HG02981 (cell line): ENCODE data around the gene C1QTNF5.
A peak's percentile ranks its signal among the peaks of the same experiment; 100 is the strongest.

ENCODE experiments used
- ATAC-seq: cut with Tn5 transposase; IDR thresholded peaks from one replicate; pipeline ENCODE4 v1.9.1; 2021; ENCODE audit warnings: mild to moderate bottlenecking, moderate library complexity; ENCODE audit not compliant: unreplicated experiment

C1QTNF5 gene

DNA sequence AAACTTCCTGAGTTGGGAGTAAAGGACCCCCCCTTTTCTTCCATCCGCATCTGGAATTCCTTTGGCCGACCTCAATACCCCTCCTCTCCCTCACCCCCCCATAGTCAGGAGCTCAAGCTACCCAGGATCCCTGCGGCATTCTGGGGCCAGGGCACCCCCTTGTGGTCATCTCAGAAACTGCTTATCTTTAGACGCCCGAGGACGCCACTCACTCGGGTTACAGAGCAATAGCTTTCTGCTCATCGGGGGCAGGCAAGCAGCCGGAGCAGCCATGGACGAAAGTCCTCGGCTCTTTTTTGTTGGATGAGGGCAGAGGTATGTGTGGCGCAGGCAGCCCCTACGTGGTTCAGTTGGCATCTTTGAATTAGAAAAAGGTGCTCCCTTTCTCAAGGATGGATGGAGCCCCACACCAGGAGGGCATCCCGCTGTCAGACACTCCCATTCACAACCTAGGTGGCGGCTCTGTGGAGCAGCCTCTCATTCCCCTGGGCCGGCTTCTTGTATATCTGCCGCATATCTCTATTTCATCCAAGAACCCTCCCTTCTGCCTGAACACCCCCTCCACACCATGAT is 2.3 kb downstream of the C1QTNF5 start:
- ATAC-seq = peak; percentile 28

GRCh38 chr11:119337581-119338317 is 2.9 kb downstream of the C1QTNF5 start:
- ATAC-seq = no peak

DNA sequence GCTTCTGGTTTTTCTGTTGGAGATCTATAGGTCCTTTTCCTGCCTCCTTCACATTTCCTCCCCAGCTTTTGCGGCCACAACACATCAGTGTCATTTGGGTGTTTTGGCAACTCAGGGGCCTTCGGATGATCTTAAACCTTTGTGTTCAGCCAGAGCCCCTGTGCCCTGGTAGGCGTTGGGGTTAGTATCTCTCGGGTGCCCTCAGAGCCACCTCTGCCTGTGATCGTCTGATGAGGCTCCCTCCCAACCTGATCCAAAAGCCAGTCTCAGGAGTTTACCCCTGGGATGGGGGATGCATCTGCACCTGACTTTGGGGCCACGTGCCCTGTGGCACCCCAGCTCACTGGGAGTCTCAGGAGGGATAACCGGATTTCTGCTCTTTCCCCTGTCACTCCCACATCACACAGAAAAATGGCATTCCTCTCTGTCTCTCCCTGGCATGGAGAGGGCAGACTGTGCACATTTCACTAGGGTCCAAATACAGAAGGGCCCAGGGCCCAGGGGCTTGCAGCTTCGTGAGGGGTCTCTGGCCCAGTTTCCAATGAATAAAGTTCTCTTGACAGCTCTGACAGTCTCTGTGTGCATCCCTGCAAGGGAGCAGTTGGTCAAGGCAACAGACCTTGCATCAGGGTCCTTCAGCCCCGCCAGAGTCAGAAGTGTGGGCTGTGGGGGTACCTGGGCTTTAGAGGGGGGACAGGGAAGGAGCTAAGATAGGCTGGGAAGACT is 3.8 kb downstream of the C1QTNF5 start:
- ATAC-seq = no peak

- no peak for ATAC-seq
These were observed 4.8 kb downstream of the C1QTNF5 start for GRCh38 chr11:119335655-119336543.

DNA sequence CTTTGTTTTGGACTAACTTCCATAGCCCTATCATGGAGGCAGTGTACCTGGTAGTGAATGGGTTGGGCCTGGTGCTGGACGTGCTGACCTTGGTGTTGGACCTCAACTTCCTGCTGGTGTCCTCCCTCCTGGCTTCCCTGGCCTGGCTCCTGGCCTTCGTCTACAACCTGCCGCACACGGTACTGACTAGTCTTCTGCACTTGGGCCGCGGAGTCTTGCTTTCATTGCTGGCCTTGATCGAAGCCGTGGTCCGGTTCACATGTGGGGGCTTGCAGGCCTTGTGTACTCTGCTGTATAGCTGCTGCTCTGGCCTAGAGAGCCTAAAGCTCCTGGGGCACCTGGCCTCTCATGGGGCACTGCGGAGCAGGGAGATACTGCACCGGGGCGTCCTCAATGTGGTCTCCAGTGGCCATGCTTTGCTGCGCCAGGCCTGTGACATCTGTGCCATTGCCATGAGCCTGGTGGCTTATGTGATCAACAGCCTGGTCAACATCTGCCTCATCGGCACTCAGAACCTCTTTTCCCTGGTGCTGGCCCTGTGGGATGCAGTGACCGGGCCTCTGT is 5.5 kb downstream of the C1QTNF5 start:
- no peak for ATAC-seq

DNA sequence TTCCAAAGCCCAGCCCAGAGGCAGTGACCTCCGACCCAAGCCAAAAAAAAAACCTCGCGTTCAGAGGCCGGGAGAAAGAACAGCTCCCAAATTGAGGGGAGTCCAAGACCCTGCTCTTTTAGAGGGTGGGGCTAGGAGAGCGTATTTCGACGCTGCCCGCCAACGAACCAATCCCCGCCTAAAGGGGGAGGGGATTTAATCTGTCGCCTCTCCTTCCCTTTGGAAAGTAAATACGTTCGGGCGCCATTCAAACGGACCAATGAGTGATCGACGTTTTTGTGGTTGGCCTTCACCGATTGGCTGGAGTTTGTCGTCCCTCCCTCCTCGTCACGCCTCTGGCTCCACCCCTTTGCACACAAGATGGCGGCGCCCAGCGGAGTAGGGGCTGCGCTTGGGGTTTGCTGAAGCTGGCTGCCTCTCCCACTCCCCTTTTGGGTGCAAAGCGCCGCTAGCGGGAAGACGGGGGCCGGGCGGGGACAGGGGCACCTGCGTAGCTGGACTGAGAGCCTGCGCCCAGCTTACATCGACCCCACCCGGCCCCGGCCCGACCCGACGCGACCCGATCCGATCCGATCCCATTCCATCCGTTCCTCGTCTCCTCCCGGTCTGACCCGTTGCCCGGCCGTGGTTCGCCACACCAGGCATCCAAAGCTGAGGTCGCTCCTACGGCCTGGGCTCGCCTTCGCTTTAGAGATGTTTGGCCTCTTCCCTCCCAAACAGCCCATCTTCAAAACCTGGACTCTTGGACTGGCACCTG is 6.3 kb downstream of the C1QTNF5 start, which contains the start of gene RNF26:
RNF26 (plus strand) TSS at position 354 of the 757 bp plus-strand sequence. CDS start 596 bp downstream, outside the sequence.
- peak; percentile 96 for ATAC-seq

DNA sequence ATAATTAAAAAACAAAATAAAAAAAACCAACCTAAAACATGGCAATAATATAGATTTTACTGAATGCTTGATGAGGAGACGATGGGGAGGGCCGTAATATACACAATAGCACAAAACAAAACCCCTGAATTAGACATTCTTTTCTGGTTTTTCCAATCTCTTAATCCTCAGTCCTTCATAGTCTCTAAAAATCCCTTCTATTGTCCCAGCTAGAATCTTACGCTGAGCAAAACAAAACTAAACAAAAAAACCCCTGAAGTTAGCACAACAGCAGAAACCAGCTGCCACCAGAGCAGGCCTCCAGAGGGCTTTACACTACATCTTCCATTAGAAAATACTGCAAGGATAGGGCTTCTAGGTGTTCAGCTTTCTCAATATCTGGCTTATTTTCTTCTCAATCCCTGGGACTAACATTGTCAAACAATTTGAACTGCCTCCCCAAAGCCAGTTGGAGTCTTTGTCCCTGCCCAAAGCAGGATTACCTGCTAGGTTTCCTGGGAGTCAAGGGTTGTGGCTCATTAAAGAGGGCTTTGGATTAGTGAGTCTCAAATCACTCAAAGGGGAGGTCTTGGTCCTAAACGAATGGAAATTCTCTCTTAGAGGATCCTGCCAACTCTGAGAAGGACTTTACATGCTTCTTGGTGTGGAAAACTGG is 8.4 kb downstream of the C1QTNF5 start:
- no peak for ATAC-seq

- no peak for ATAC-seq
These were observed 10.4 kb downstream of the C1QTNF5 start for GRCh38 chr11:119330237-119330636.

GRCh38 chr11:119329320-119329719 is 11.4 kb downstream of the C1QTNF5 start:
- ATAC-seq = no peak

- no peak for ATAC-seq
These were observed 16.5 kb downstream of the C1QTNF5 start for GRCh38 chr11:119324189-119324588.

- ATAC-seq = no peak
These were observed 17.1 kb downstream of the C1QTNF5 start for GRCh38 chr11:119323532-119324033.

GRCh38 chr11:119322921-119323531 is 17.7 kb downstream of the C1QTNF5 start:
- no peak for ATAC-seq

GRCh38 chr11:119322360-119322739 is 18.3 kb downstream of the C1QTNF5 start:
- no peak for ATAC-seq

DNA sequence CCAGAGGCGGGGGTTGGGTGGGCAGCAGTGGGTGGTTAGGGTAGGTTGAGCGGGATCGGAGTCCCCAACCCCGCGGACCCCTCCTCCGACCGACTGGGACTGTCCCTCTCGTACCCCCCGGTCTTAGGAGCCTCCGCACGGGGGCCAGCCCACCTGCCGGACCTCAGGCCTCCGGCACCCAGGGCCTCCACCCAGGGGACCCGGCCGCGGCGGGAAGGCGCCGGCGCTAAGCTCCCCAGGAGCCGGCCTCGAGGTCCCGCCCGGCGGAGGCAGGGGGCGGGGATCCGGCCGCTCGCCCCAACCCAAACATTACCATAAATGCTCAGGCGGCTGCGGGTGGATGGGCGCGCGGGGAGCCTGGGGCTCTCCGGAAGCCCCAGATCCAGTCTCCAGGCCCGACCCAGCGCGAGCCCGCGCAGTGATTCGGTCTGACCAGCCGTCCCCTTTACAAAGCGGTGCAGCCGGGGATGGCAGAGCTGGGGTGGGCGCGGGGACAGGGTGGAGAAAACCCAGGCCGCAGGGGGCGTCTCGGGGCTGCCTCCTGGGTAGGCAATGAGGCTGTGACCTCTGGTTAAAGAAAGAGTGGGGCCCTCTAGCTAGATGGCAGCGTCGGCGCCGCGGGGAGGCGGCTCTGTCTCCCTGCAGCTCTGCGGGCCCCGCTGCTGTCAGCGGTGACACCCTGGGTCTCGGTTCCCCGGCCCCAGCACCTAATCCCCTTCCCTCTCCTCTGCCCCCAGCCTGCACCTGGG is 19.7 kb downstream of the C1QTNF5 start:
- peak; percentile 40 for ATAC-seq

DNA sequence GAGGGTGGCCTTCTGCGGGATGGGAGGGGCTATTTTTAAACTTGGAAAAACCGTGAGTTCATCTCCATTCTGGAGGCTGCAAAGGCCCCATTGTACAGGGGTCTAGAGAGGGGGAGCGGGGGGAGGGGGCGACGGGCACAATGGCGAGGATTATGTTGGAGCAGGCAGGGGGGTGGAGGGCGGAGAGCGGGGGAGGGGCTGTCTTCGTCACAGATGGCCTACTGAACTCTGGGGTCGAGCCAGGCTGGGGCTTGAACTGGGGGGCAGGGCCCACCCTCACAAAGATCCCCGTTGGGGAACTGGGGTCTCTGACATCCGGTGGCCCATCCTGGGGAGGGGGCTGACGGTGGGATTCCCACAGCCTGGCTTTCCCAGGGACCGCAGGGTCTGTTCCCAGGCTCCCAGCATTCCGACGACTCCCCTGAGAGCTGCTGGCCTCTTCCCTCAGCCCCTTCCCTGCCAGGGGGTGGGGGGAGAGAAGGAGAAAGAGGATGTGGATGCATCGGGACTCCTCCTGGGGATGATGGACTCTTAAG is 20.4 kb downstream of the C1QTNF5 start:
- ATAC-seq = no peak

DNA sequence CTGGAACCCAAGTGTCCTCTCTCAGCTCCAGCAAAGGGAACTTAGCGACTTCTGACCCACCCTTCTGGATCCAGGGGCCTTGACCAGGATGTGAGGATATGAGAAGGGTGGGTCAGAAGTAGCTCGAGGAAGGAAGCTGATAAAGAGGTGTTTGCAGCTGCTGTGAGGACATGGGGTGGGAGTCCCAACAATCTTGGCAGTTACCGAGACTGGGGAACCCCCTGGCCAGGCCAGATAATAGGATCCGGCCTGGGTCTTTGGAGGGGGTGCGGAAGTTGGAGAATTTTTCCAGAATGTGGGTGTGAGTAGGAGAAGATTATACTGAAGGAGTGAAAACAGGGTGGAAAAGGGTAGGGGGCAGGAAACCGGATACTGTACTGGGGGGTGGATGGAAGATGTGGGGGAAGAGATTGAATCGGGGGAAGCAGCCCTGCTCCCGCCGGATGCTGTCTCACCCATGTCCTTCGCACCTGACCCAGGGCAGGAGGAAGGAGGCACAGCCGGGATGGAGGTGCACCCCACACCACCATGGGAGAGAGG is 20.9 kb downstream of the C1QTNF5 start:
- ATAC-seq = no peak

DNA sequence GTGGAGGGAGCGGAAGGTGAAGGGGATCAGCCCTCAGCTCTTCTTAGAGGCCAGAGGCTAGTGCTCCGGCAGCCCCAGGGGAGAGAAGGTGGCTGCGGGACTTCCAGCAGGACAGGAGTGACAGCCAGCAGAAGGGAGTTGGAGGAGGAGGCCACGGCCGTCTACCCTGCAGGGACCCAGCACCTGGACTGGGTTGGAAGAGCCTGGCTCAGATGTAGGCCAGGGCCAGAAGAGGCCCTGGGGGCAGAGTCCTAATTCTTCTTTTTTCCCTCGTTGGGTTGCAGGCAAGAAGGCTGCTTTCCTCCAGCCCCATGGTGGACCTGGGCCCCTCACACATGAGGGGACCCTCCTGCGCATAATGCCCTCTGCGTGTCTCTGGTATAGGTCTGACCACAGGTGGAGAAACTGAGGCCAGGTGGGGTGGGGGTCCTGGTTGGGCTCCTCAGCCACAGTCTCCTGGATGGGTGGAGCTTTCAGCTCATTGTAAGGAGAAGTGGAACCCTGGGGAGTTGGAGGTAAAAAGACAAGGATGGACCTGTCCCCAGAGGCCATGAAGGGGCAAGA is 21.5 kb downstream of the C1QTNF5 start:
- ATAC-seq = no peak
